T follicular helper cell (primary cell): ENCODE data around the gene CELSR1.
"Not testable (repeated sequence)": the region's sequence is repeated elsewhere in the genome, so short reads cannot be mapped to it uniquely, and the experiment has no call there.

Experiments
- DNase-seq: peaks from one replicate; pipeline ENCODE4 v3.0.0-alpha.2; 2020; ENCODE audit warnings: low read depth

CELSR1 gene

DNA sequence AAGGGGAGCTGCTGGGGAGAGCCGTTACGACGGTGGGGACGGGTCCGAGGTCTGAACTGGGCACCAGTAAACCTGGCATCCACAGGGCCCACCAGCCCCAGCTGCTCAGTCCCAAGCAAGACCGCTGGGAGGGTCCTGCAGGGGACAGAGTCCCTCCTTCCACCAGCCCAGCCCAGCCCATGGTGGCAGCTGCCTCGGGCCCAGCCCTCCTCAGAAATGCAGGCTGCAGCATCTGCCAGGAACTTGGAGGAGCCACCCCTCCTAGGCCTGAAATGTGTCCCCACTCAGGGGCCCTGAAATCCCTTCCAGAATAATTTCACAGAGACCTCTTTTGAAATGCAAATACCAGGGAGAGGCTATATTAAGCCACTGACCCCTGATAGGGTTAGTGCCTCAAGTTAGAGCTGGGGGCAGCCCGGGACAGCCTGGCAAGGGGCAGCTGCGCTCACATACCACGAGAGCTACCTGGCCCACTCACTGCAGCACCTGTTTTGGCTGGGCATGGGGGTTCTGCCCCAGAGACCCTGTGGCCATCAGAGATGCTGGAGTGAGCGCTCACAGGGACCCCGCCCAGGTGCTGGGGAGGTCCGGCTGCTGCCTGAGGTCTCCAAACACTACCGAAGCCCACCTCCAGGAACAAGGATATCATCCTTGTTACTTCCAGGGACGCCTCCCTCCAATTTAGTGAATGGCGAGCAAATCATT, 53.1 kb downstream of the CELSR1 start:
- DNase-seq: no peak

DNA sequence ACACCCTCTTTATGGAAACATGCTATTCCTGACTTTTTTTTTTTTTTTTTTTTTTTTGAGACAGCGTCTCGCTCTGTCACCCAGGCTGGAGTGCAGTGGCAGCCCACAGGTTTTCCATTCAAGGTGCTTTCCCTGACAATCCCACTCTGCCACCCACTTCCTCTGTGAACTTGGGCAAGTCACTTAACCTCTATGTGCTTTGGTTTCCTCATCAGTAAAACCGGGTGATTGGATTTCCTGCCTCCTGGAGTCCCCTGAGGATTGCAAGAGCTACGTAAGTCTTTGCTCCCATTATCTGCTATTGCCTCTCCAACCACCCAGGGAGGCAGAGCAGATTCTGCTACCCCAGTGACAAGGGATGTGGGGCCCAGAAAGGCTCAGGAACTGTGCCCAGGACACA, 54.1 kb downstream of the CELSR1 start:
- DNase-seq: no peak

DNA sequence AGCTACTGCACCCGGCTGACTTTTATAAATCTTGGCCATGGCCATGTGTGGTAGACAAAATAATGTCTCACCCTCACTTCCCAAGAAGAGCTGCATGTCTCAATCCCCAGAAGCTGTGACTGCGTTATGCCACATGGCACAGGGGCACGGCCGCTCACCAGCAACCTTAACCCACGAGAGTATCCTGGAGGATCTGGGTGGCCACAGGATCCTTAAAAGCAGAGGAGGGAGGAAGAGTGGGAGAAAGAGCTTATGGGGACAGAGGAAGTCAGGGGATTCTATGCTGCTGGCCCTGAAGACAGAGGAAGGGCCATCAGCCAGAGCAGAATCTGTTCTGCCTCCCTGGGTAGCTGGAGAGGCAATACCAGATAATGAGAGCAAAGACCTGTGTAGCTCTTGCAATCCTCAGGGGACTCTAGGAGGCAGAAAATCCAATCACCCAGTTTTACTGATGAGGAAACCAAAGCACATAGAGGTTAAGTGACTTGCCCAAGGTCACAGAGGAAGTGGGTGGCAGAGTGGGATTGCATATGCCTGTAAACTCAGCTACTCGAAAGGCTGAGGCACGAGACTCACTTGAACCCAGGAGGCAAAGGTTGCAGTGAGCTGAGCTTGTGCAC, 55.3 kb downstream of the CELSR1 start:
- no peak for DNase-seq

DNA sequence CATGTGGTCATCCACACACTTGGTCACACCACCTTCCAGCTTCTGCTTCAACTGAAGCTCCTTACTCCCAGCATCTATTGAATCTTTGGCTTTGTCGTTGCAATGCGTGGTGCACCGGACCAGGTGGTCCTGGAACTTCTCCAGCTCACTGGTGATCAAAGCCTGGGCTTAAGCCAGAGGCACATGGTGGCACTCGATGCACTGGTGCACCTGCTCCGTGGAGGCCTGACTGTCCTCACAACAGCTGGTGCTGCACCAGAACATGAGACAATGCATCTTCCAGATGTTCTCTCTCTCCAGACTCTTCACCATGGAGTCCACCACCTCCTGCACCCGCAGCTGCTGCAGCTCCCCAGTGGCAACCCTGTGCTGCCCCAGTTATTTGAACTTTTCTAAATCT, 56.0 kb downstream of the CELSR1 start:
- no peak for DNase-seq

DNA sequence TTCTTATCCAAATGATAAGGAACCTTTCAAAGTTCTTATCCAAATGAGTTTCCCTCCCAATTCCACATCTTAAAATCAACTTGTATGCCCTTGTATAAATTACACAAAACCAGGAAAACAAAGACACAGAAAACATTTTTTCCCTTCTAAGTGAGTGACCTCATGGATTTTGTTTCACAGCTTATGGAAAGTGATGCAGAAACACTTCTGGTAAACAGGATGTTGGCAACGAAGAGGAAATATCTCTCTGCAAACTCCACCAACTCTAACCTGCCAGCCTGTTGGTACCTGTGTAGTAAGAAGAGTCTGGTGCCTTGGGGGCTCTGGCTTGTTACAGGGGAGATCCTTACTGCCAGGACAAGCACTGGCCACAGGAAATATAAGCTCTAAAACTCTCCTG, 57.0 kb downstream of the CELSR1 start:
- DNase-seq: no peak

DNA sequence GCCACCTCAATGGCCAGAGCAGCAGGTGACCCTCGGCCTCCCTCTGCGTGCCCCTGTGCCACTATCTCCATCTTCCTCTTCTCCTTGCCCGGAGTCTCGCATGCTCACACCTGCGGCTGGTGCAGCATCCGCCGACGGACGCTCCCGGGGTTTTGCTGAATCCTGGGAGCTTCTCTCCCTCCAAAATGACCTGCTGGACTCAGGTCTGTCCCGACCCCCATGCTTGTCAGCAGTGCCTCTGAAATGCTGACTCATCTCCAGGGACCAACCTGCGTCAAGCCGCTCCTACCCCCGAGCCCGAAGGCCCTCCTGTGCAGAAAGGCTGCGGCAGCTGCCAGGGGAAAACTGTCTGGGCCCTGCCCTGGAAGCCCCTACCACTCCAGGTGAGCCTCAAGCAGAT, 58.4 kb downstream of the CELSR1 start:
- no peak for DNase-seq

DNA sequence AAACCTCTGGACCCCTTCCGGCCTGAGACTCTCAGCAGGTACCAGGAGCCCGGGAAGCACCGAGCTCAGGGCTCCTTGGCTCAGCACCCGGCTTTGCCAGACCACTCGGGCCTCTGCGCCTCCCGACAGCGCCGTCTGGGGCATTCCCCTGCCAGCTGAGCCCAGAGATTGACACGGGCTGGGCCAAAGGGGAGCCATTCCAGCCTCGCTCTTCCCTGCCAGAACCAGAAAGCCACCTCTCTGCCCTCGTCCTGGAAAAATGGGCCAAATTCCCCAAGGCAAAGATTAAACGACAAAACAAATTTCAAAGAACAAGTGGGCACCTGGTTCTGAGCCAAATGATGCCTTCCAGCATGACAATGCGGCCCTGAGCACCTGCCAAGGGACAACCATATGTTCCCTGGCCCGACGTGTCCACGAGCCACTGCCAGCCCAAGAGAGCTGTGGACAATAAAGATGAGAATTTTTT, 59.3 kb downstream of the CELSR1 start:
- no peak for DNase-seq

DNA sequence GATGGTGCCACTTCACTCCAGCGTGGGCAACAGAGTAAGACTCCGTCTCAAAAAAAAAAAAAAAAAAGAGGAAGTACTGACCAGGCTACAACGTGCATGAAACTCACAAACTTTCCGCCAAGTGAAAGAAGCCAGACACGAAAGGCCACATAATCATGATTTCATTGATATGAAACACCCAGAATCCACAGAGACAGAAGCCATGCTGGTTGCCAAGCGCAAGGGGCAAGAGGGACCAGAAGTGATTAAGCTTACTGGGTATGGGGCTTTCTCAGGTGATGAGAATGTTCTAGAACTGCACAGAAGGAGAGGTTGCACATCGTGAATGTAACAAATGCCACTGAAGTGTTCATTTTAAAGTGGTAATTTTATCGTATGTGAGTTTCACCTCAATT, 60.9 kb downstream of the CELSR1 start:
- no peak for DNase-seq

DNA sequence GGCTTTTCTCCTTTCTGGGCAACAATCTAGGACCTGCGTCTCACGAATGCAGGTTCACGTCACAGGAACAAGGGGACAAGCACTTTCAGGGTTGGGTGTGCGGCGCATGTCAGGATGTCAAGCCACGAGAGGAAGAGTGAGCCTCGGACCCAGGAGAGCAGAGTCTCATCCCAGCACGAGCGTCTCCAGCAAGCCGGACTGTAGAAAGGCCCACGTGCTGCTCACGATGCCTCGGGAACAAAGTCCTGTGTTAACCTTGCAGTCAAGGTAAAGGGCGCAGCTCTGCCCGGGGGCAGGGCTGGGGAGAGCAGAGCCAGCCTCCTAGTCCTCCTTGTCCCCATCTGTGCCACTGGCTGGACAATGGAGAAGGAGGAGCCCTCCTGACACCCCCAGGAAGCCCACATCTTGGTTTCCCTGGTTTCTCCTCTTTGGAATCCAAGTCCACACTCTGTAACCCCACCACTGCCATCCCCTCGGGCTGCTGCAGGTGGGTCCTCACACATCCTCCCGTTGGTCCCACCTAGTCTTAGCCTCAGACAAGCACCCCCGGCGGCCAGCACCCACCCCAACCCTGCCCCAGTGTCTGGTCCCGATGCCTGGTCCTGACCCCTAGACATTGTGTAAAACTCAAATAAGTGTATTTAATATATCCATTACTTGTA, 63.4 kb downstream of the CELSR1 start:
- DNase-seq: no peak

DNA sequence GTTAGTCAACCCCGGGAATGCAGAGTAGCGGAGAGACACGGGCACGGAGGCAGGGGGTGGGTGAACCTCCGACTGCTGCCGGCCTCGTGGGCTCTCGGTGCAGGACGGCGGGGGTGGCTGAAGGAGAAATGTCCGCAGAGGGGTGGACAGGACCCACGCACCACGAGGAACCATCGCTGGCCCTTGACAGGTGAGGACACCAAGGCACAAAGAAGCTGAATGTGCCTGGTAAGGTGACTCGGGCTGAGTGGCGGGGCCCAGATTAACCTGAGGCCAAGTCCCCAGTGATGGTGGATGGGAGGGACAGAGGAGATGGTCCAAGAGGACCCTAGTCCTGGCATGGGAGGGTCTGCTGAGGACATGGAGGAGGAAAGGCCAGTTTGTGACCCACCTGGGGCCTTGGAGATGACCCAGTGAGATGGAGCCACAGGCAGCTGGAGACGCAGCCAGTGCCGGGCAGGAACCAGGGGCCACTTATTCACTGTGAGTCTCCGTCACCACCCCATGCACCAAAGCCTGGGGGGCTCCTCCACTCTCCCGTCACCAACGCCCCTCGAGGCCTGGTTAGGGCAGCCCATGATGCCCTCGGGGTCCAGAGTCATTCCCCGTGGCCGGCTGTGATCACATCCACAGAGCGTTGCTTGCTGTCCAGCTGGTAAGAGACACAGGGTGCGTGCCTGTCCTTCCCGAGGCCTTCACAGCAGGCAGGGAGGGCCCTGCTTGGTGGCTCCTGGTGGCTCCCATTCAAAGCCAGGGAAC, 64.2 kb downstream of the CELSR1 start:
- no peak for DNase-seq

DNA sequence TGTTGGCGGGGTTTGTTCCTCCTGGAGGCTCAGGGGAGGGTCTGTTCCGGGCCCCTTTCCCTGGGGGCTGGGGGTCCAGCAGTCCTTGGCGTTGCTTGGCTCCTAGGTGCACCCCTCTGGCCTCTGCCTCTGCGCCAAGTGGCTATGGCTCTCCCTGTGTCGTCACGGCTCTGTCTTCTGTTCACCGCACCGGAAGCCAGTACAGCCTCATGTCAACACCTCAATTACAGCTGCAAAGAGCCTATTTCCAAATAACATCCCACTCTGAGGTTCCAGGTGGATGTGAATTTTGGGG, 64.8 kb downstream of the CELSR1 start:
- no peak for DNase-seq

DNA sequence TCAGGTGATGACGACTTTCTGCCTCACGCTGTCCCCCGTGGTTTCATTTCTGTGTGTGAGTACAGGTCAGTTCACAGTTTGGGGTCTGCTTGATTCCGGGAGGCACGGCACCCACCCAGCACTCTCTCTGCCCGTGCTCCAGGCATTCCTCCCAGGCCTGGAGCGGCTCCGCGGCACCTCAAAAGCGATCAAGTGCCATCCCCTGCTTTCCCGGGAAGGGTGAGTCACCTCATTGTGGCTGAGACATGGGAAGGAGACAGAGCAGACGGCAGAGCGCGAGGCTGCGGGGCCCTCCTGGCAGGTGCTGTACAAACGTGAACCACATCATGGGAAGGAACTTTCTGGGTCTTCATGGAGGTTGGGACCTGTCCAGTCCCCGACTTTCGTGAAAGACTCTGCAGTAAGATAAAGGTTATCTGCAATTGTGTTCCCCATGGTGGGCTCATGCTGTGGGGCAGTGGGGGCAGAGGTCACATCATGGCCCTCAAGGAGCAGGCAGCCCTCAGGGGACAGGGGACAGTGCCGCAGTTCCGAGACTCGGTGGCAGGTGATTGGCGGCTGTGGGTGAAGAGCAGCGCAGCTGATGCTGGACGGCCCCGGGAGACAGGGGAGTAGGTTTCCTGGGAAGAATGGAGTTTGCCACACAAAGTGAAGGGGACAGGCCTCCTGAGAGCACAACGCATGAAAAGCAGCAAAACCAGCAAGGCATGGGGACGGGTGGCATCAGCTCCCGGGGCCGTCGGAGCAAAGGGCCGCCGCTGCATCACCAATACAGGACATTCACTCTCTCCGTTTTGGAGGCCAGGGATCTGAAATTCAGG, 65.3 kb downstream of the CELSR1 start:
- no peak for DNase-seq

DNA sequence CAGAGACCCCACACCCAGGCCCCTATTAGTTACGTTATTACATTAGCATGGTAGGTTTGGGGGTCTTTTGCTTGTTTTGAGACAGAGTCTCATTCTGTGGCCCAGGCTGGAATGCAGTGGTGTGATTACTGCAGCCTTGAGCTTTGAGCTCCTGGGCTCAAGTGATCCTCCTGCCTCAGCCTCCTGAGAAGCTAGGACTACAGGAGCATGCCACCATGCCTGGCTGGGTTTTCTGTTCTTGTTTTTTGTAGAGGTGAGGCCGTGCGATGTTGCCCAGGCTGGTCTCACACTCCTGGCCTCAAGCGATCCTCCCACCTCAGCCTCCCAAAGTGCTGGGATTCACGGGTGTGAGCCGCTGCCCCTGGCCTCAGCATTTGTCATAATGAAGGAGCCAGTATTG, 66.1 kb downstream of the CELSR1 start:
- DNase-seq: not testable (repeated sequence)

DNA sequence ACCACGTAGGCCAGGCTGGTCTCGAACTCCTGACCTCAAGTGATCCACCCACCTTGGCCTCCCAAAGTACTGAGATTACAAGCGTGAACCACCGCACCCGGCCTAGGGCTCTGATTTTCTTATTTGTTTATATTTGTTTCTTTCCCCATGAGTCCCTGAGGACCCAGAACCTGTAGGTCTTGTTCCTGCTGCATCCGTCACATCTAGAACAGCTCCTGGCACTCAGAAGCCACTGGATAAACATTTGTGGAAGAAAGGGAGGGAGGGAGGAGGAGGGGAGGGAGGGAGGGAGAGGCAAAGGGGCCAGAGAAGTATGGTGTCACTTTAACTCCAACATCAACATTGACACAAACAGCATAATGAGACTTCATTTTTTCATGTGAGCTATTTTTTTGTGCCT, 67.7 kb downstream of the CELSR1 start:
- no peak for DNase-seq

DNA sequence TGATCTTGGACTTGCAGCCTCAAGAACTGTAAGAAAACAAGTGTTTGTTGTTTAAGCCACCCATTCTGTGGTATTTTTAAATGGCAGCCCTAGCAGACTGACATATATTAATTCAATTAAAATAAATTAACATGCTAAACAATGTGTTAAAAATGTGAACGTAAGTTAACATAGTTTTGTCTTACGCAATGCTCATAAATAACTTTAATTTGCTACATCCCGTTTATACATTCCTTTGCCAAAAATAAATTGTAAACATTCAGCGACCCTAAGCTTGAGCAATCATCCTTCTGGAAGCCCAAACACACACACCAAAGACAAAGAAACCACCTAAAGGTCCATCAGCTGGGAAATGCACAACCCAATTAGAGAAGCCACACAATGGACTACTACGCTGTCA, 70.4 kb downstream of the CELSR1 start:
- DNase-seq: no peak

DNA sequence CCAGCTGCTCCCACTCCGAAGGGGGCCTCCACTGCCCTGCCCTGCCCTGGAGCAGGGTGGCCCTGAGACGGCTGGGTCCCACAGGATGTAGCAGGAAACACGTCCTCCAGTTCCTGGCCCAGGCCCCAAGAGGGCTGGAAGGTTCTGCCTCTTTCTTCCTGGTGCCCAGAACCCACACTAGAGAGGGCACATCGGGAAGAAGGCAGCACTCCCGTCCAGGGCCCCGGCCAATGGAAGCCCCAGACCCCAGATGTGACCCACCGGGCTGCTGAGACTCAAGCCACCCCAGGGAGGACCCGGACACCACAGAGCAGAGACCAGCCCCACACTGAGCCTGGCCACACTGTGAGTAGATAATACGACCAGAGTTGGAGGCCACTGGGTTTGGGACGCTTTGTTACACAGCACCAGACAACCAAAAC, 71.2 kb downstream of the CELSR1 start:
- DNase-seq: no peak

DNA sequence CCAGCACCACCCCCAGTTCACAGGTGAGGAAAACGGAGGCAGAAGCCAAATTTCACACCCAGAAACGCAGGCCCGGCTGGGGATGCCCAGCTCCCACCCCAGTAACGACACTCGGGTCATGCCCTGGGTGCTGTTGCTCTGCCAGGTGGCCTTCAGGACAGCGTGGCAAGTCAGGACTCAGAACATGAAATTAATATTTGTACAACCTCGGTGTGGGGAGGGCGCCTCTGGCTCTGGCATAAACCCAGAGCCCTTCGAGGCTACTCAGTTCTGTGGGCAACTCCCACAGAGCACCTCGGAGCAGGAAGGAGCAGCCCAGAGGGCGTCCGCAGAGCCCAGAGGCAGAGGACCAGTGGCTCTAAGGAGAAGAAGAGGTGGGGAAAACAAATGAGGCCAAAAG, 71.6 kb downstream of the CELSR1 start:
- DNase-seq: no peak

DNA sequence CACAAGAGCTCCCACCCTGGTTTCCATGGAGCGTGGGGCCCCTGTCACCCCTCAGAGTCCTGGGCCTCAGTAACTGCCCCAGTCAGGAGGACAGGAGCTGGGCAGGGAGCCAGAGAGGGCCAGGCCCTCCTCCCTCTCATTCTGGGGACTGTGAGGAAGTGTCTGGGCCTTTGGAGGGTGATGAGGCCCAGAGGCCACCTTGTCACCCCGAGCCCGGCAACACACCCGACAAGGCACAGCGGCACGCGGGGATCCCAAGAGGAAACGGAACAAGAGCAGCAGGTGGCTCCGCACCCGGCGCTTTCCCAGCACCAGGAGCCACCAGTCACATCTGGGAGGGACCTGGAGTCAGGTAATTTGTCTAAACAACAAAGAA, 72.1 kb downstream of the CELSR1 start:
- no peak for DNase-seq

DNA sequence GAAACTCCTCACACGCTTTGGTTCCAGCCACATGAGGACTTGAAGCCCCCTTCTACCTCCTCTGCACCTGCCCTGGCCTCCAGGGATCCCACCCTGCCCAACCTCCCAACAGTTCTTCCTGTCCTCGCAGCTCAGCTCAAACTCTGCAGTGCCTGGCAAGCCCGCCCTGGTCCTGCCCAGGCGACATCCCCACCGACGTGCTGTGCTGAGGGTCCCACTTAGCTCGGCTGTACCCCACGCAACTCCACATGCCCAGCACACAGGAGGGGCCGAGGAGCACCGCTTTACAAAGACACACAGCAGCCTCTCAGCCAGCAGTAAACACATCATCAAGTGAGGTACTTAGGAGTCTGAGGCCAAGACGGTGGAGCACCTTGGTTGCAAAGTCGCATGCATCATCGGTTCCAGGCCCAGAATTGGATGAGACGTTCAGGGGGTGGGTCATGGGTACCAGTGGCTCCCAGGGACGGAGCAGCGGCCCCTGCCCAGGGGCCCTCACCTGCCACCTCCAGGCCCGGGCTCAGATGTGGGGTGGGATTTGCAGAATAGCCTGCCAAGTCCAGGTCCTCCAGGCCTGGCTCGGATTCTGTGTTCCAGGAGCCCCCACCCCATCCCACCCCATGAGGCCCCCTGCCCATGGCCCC, 72.6 kb downstream of the CELSR1 start:
- DNase-seq: no peak

DNA sequence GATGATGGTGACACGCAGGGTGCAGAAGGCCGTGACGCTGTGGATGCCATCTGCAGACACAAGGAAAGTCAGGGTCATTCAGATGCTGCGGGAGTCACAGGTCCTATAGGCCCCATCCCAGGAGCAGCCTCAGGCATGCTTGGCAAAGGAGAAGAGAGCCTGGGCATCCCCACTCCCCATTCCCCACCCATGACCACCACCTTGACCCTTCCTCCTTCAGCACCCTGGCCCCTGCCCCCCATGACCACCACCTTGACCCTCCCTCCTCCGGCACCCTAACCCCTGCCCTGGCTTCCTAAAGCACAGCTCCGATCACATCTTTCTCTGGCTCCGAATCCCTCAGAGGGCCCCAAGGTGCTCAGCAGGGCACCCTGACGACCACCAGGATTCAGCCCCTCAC, 73.1 kb downstream of the CELSR1 start:
- DNase-seq: no peak

DNA sequence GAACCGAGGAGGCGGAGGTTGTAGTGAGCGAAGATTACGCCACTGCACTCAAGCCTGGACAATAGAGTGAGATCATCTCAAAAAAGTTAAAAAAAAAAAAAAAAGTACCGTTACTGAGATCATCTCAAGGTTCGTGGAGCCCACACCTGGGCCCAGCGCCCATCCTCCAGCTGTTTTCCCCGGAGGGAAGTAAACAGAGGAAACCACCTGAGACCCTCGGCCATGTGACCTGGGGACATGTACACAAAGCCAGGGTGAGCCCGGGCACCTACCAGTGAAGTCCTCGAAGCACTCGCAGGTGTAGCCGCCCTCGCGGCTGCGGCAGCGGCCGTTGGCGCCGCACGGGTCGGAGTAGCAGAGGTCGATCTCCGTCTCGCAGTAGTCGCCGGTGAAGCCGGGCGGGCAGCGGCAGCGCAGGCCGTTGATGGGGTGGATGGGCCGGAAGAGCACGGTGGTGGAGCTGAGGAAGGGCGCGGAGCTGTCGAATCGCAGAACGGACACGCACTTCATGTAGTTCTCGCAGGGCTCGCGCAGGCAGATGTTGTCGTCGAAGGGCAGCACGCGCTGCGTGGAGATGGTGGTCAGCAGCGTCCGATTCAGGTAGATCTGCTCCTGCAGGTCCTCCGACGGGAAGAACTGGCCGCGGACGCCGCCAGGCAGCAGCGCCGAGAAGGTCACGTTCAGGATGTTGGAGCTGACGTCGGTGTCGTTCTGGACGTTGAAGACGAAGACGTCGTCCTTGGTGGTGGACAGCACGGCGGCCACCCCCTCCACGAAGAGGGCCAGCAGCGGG, 73.8 kb downstream of the CELSR1 start:
- no peak for DNase-seq
